Measurements from ENCODE around the gene B3GALT4. TPM values are rescaled to one million over a fixed set of nuclear protein-coding genes. Genes with fewer than 3 reads are reported as not detected.

The B3GALT4 gene
- total and polyA plus RNA-seq, 2 of the 13 experiments (the other 11 are each of a cell fraction or from before 2014, with no cell fraction given), result 0.04 to 0.27 TPM

- no peak for TF ChIP-seq BCLAF1 (IDR thresholded peaks at IDR 0.05)
- TF ChIP-seq SP1 (IDR thresholded peaks at IDR 0.05), result no peak
- TF ChIP-seq SP1 (CRISPR knock-in tag; IDR thresholded peaks at IDR 0.05), result peak; percentile 72
- TF ChIP-seq ZNF317 (CRISPR knock-in tag; IDR thresholded peaks at IDR 0.05), result 0 out of 2 replicates have a peak, but pooled peaks have one; percentile 25
- no peak for TF ChIP-seq HOMEZ (CRISPR knock-in tag; IDR thresholded peaks at IDR 0.05; ENCODE audit: low read depth)
- TF ChIP-seq DRAP1 (CRISPR knock-in tag; IDR thresholded peaks at IDR 0.05), result no peak
- TF ChIP-seq THAP9 (CRISPR knock-in tag; IDR thresholded peaks at IDR 0.05; ENCODE audit: borderline replicate concordance), result no peak
- TF ChIP-seq NONO (IDR thresholded peaks at IDR 0.05), result no peak
- no peak for TF ChIP-seq NONO (CRISPR knock-in tag; conservative IDR thresholded peaks at IDR 0.05)
- TF ChIP-seq KLF16 (CRISPR knock-in tag; IDR thresholded peaks at IDR 0.05), result no peak
- 0 out of 2 replicates have a peak, but pooled peaks have one; percentile 11 for TF ChIP-seq RBFOX2 (IDR thresholded peaks at IDR 0.05; ENCODE audit: low read depth, low read length)
- TF ChIP-seq BORCS8-MEF2B (CRISPR knock-in tag; IDR thresholded peaks at IDR 0.05), result no peak
- TF ChIP-seq DMAP1 (CRISPR knock-in tag; IDR thresholded peaks at IDR 0.05), result no peak
- TF ChIP-seq TCF12 (IDR thresholded peaks at IDR 0.05), result no peak
- 0 out of 2 replicates have a peak, but pooled peaks have one; percentile 37 for TF ChIP-seq TCF12 (CRISPR knock-in tag; IDR thresholded peaks at IDR 0.05)
- TF ChIP-seq ZNF75D (CRISPR knock-in tag; IDR thresholded peaks at IDR 0.05; ENCODE audit: borderline replicate concordance), result no peak
- no peak for TF ChIP-seq NAIF1 (CRISPR knock-in tag; IDR thresholded peaks at IDR 0.05; ENCODE audit: borderline replicate concordance)
- TF ChIP-seq MTF2 (CRISPR knock-in tag; IDR thresholded peaks at IDR 0.05; ENCODE audit: borderline replicate concordance), result 0 out of 2 replicates have a peak, but pooled peaks have one; percentile 2
- no peak for TF ChIP-seq GATAD1 (CRISPR knock-in tag; IDR thresholded peaks at IDR 0.05)
- TF ChIP-seq AGO1 (IDR thresholded peaks at IDR 0.05; ENCODE audit: low read depth, low read length, poor library complexity, severe bottlenecking), result no peak
Observed at GRCh38 chr6:33316603-33317418, 39.9 kb downstream of the B3GALT4 start (continued).
